ENCODE data around the gene LRMDA. TPM values are rescaled to one million over a fixed set of nuclear protein-coding genes. Genes with fewer than 3 reads are reported as not detected.

LRMDA gene
- total RNA-seq, 2 experiments from 2014 or later = not detected

- H4K20me1 ChIP-seq (ENCODE audit: insufficient read depth, low read length) = no peaks in the 10 kb centered on the region
- no peaks in the 10 kb centered on the region for H3K9me2 ChIP-seq (ENCODE audit: insufficient read depth, low read length)
- BruUV-seq (replicated peaks) = no TSS peak
- H2AFZ ChIP-seq (ENCODE audit: low read length) = no peak overlapping the region
- H3K79me2 ChIP-seq (ENCODE audit: insufficient read depth, low read depth, low read length) = no peaks in the 10 kb centered on the region
- no peak overlapping the region for H3K4me2 ChIP-seq (ENCODE audit: low read length)
- H3K4me3 ChIP-seq (ENCODE audit: low read depth, low read length, poor library complexity, severe bottlenecking) = no peak overlapping the region
- no peak for DNase-seq (ENCODE audit: low spot score)
- ChIA-PET CTCF (ENCODE audit: unreplicated experiment) (no interaction called here), POLR2A (interaction anchor here (1.2 kb wide), 1 partner anchor 10 kb away, joined by 4 read pairs; no protein-coding TSS in a partner anchor)
- TF ChIP-seq EZH2phosphoT487 (IDR thresholded peaks at IDR 0.05; ENCODE audit: borderline replicate concordance, low read depth, low read length) (no peak), CTCF (conservative IDR thresholded peaks at IDR 0.05; ENCODE audit: low read length) (no peak)
- no peak overlapping the region for H3K27ac ChIP-seq (ENCODE audit: low read depth, low read length, poor library complexity, severe bottlenecking)
- H3K36me3 ChIP-seq (ENCODE audit: insufficient read depth, low read length) = no peaks in the 10 kb centered on the region
- intact Hi-C loops (cut with micrococcal nuclease; ENCODE audit: unreplicated experiment) = no loop called here
- no peaks in the 10 kb centered on the region for H3K9me3 ChIP-seq (ENCODE audit: low read length)
- H3K4me1 ChIP-seq (ENCODE audit: insufficient read depth, low read length, poor library complexity, severe bottlenecking) = no peaks in the 10 kb centered on the region
These were observed 1123.7 kb downstream of the LRMDA start for GRCh38 chr10:76555067-76555670.

- no peak overlapping the region for H3K4me2 ChIP-seq (ENCODE audit: low read length)
- CTCF ChIA-PET (ENCODE audit: unreplicated experiment) = no interaction called here
- no TSS peak for BruUV-seq (replicated peaks)
- intact Hi-C loops (cut with micrococcal nuclease; ENCODE audit: unreplicated experiment) = no loop called here
- POLR2A ChIA-PET = no interaction called here
- H3K4me1 ChIP-seq (ENCODE audit: insufficient read depth, low read length, poor library complexity, severe bottlenecking) = no peaks in the 10 kb centered on the region
- H3K4me3 ChIP-seq (ENCODE audit: low read depth, low read length, poor library complexity, severe bottlenecking) = no peak overlapping the region
- no peak overlapping the region for H2AFZ ChIP-seq (ENCODE audit: low read length)
- DNase-seq (ENCODE audit: low spot score) = no peak
- no peaks in the 10 kb centered on the region for H3K36me3 ChIP-seq (ENCODE audit: insufficient read depth, low read length)
- no peaks in the 10 kb centered on the region for H3K79me2 ChIP-seq (ENCODE audit: insufficient read depth, low read depth, low read length)
- TF ChIP-seq EZH2phosphoT487 (IDR thresholded peaks at IDR 0.05; ENCODE audit: borderline replicate concordance, low read depth, low read length) = no peak
- no peak for TF ChIP-seq CTCF (conservative IDR thresholded peaks at IDR 0.05; ENCODE audit: low read length)
- no peaks in the 10 kb centered on the region for H3K9me2 ChIP-seq (ENCODE audit: insufficient read depth, low read length)
- H3K9me3 ChIP-seq (ENCODE audit: low read length) = no peaks in the 10 kb centered on the region
- no peak overlapping the region for H3K27ac ChIP-seq (ENCODE audit: low read depth, low read length, poor library complexity, severe bottlenecking)
- no peaks in the 10 kb centered on the region for H4K20me1 ChIP-seq (ENCODE audit: insufficient read depth, low read length)
These were observed 1125.9 kb downstream of the LRMDA start for GRCh38 chr10:76557366-76557765.

DNA sequence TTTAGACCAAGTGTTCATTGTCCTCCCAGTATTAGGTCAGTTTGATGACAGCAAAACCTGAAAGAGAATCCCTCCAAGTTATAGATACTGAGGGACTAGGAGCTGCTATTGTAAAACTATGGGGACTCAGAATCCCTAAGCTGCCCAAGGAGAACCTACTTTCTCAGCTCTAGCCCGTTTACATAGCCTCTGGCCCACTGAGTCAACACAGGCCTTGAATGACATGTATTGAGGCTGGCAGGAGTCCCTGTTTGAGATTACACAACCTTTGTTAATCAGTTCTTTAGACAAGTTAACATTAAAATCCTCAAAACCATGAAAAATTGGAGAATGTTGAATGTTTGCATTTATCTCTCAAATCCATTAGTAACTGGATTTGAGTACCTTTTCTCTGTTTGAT is 1127.2 kb downstream of the LRMDA start:
- ChIA-PET POLR2A (no interaction called here), CTCF (ENCODE audit: unreplicated experiment) (no interaction called here)
- no peaks in the 10 kb centered on the region for H3K9me2 ChIP-seq (ENCODE audit: insufficient read depth, low read length)
- no peak overlapping the region for H3K4me3 ChIP-seq (ENCODE audit: low read depth, low read length, poor library complexity, severe bottlenecking)
- no TSS peak for BruUV-seq (replicated peaks)
- H4K20me1 ChIP-seq (ENCODE audit: insufficient read depth, low read length) = no peaks in the 10 kb centered on the region
- no peaks in the 10 kb centered on the region for H3K36me3 ChIP-seq (ENCODE audit: insufficient read depth, low read length)
- no peaks in the 10 kb centered on the region for H3K79me2 ChIP-seq (ENCODE audit: insufficient read depth, low read depth, low read length)
- intact Hi-C loops (cut with micrococcal nuclease; ENCODE audit: unreplicated experiment) = no loop called here
- no peak overlapping the region for H3K27ac ChIP-seq (ENCODE audit: low read depth, low read length, poor library complexity, severe bottlenecking)
- H3K4me2 ChIP-seq (ENCODE audit: low read length) = no peak overlapping the region
- no peak for DNase-seq (ENCODE audit: low spot score)
- no peaks in the 10 kb centered on the region for H3K4me1 ChIP-seq (ENCODE audit: insufficient read depth, low read length, poor library complexity, severe bottlenecking)
- no peak for TF ChIP-seq EZH2phosphoT487 (IDR thresholded peaks at IDR 0.05; ENCODE audit: borderline replicate concordance, low read depth, low read length)
- no peak for TF ChIP-seq CTCF (conservative IDR thresholded peaks at IDR 0.05; ENCODE audit: low read length)
- no peak overlapping the region for H2AFZ ChIP-seq (ENCODE audit: low read length)
- no peaks in the 10 kb centered on the region for H3K9me3 ChIP-seq (ENCODE audit: low read length)

All from OCI-LY7 (cell line).